Iris pigment epithelial cell (primary cell): ENCODE results near the gene PGP.
A peak's percentile ranks its signal among the peaks of the same experiment; 100 is the strongest.
"Not testable (repeated sequence)": the region's sequence is repeated elsewhere in the genome, so short reads cannot be mapped to it uniquely, and the experiment has no call there.

ENCODE experiments used
- DNase-seq: peaks from one replicate; pipeline ENCODE4 v3.0.0-alpha.2; 2011; ENCODE audit warnings: low read depth

The PGP gene

GRCh38 chr16:2223221-2223941 is 8.7 kb upstream of the PGP start, which contains the start of gene E4F1:
Gene E4F1 (plus strand): TSS chr16:2223591. CDS start chr16:2223614, 23 bp downstream.
- peak; percentile 100 for DNase-seq

GRCh38 chr16:2216330-2216729 is 1.7 kb upstream of the PGP start:
- DNase-seq: no peak

- peak; percentile 18 for DNase-seq
Observed at GRCh38 chr16:2213817-2214718, 572 bp downstream of the PGP start.

- DNase-seq: no peak
Observed at GRCh38 chr16:2212362-2213324, 2.0 kb downstream of the PGP start.

GRCh38 chr16:2211923-2212347 is 2.7 kb downstream of the PGP start:
- DNase-seq: no peak

- peak; percentile 21 for DNase-seq
Observed at GRCh38 chr16:2210386-2211365, 4.0 kb downstream of the PGP start, which contains the start of gene BRICD5. Gene BRICD5 (minus strand): TSS chr16:2210863. CDS start chr16:2210833, 30 bp downstream.

- DNase-seq: no peak
Observed at GRCh38 chr16:2210009-2210332, 4.7 kb downstream of the PGP start.

GRCh38 chr16:2209258-2210008 is 5.2 kb downstream of the PGP start:
- no peak for DNase-seq

- DNase-seq: no peak
Observed at GRCh38 chr16:2208772-2209171, 5.9 kb downstream of the PGP start.

GRCh38 chr16:2208308-2208707 is 6.3 kb downstream of the PGP start:
- DNase-seq: no peak

- DNase-seq: no peak
Observed at GRCh38 chr16:2207872-2208271, 6.8 kb downstream of the PGP start.

- no peak for DNase-seq
Observed at GRCh38 chr16:2206780-2207433, 7.7 kb downstream of the PGP start.

- no peak for DNase-seq
Observed at GRCh38 chr16:2206420-2206779, 8.2 kb downstream of the PGP start.

GRCh38 chr16:2205967-2206313 is 8.7 kb downstream of the PGP start:
- no peak for DNase-seq

- peak; percentile 79 for DNase-seq
Observed at GRCh38 chr16:2205104-2205966, 9.3 kb downstream of the PGP start, which contains the start of gene MLST8. Gene MLST8 (plus strand): TSS chr16:2205454. CDS start chr16:2206086, 632 bp downstream.

- DNase-seq: no peak
Observed at GRCh38 chr16:2204416-2205103, 10.1 kb downstream of the PGP start.

GRCh38 chr16:2203119-2203688 is 11.4 kb downstream of the PGP start:
- not testable (repeated sequence) for DNase-seq

- DNase-seq: no peak
Observed at GRCh38 chr16:2200313-2200712, 14.3 kb downstream of the PGP start.
